Measurements from ENCODE around the gene ESPN.

DNA sequence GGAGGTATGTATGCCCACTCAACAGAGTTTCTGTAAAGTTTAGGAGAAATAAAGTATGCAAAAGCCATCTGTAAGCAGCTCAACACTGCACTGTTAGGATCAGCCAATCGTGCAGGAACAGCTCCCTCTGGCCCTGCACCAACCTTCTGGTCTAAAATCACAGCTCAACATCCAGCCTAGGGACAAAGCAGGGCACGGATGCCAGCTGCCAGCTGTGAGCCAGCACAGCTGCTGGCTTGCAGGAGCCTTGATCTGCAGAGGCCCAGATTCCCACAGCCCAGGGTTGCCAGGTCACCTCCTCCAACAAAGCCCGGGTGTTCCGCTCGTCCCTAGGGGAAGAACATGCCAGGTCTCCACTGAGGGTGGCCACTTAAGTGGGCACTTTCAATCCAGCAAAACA is 39.6 kb upstream of the ESPN start:
- TF ChIP-seq, protein P1, sequence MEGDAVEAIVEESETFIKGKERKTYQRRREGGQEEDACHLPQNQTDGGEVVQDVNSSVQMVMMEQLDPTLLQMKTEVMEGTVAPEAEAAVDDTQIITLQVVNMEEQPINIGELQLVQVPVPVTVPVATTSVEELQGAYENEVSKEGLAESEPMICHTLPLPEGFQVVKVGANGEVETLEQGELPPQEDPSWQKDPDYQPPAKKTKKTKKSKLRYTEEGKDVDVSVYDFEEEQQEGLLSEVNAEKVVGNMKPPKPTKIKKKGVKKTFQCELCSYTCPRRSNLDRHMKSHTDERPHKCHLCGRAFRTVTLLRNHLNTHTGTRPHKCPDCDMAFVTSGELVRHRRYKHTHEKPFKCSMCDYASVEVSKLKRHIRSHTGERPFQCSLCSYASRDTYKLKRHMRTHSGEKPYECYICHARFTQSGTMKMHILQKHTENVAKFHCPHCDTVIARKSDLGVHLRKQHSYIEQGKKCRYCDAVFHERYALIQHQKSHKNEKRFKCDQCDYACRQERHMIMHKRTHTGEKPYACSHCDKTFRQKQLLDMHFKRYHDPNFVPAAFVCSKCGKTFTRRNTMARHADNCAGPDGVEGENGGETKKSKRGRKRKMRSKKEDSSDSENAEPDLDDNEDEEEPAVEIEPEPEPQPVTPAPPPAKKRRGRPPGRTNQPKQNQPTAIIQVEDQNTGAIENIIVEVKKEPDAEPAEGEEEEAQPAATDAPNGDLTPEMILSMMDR (IDR thresholded peaks at IDR 0.05): no peak
- TF ChIP-seq ZFX (IDR thresholded peaks at IDR 0.05; ENCODE audit: borderline replicate concordance): no peak

All from 22Rv1 (cell line).